ENCODE data around the gene CABLES2.

GRCh38 chr20:62400541-62400940 lies 6.5 kb downstream of the CABLES2 start:
- TF ChIP-seq CTCF (IDR thresholded peaks at IDR 0.05 in 2 of 3, conservative IDR thresholded peaks at IDR 0.05 in 1 of 3; ENCODE audit: control insufficient read depth in 2 of 3, extremely low read depth in 1 of 3, insufficient read depth in 1 of 3, low read depth in 3 of 3, low read length in 3 of 3) (no peak), ZZZ3 (IDR thresholded peaks at IDR 0.05; ENCODE audit: control insufficient read depth, insufficient read length, low read depth) (no peak), PRDM15 (CRISPR knock-in tag; IDR thresholded peaks at IDR 0.05) (no peak)
